Putamen (tissue), 1 donor: Measurements from ENCODE around the gene CBX2.
A peak's percentile ranks its signal among the peaks of the same experiment; 100 is the strongest.

Source experiments
- DNase-seq: peaks from one replicate; pipeline ENCODE4 v3.0.0-alpha.2; 2016; ENCODE audit warnings: low spot score

The CBX2 gene

DNA sequence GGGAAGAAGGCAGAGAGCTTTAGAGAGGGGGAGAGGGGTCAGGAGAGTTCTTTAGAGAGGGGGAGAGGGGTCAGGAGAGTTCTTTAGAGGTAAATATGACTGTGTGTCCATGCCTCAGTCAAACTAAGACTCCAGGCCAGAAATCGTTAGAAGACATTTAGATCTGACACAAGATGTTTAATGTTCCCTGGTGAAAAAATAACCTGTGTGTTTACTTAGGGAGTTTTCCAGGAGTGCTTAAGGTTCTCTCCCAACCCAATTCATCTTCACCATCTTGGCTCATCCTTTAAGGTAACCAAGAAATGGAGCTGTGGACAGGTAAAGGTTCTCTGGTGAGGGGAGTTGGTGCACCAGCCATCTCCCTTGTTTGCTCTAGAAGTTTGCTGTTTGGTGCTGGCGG, 51.5 kb downstream of the CBX2 start:
- no peak for DNase-seq

DNA sequence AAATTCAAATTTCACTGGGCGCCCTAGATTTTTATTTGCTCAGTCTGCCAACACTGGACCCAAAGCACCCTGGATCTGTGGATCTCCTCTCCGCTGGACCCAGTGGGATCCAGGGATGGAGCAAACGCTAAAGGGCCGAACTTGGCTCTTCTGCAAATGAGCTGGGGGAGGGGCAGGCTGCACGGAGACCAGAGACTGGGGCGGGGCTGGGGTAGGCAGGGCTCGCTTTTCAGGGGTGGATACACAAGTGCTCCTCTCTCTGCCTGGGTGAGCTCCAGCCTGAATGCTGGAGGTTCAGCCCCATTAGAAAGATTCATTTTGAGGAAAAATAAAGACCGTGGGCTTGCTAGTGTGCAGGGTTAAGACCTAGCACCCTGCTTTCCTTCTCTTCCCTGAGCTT, 52.4 kb downstream of the CBX2 start:
- DNase-seq = no peak

DNA sequence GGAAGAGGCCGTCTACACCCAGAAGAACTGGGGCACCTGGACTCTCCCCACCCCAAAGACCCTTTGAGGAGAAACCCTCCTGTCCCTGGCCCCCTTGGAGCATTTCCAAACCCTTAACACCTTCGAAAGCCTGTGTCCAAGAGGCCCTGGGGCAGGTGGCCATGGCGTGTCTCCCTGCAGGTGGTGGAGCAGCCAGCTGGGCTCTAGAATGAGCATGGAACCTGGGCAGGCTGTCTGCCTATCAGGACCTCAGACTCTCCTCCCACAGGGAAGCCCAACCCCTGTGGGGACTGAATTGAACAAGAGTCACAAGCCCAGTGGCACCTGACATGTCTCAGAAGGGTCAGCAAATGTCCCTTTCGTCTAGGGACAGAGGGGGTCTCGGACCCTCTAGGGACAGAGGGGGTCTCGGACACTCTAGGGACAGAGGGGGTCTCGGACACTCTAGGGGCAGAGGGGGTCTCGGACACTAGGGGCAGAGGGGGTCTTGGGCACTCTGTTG, 52.9 kb downstream of the CBX2 start:
- no peak for DNase-seq

DNA sequence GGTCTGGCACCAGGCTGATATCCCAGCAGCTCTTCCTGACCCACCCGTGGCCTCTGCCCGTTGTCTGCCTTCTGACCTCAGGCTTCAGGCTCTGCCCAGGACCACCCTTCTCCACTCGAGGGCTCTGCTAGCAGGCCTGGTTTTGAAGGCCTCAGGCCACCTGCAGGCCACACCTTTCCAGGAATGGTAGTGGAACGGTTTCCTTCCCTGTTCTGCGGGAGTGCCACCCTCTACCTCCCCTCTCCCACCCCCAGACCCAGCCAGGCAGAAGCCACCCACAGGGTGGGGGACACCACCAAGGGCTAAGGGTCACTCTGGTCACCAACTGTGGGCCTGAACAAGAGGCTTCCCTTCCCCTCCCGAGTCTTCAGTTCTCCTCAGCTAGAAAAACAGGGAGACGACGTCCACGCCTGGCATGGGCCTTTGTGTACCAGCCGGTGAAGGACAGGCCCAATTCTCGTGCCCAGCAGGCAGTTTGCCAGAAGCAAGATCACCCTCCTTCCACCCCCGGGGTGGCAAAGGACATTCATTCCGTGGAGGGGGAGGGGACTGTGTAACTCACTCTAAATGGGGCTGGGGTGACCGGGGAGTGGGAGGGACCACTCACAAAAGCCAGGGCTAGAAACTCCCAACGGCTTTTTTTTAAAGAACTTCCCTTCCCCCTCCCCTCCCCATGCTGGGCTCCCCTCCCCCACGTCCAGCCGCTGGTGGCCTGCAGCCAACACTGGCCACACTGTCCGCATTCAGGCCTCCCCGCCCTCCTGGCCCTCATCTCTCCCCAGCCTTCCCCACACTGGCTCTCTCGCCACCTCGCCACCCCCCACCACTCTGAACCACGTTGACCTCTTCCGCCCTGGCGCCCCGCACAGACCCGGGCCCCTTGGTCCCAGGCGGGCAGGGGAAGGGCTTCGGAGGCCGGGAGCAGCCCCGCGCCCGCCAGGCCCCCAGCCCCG, 53.6 kb downstream of the CBX2 start:
- peak; percentile 82 for DNase-seq

DNA sequence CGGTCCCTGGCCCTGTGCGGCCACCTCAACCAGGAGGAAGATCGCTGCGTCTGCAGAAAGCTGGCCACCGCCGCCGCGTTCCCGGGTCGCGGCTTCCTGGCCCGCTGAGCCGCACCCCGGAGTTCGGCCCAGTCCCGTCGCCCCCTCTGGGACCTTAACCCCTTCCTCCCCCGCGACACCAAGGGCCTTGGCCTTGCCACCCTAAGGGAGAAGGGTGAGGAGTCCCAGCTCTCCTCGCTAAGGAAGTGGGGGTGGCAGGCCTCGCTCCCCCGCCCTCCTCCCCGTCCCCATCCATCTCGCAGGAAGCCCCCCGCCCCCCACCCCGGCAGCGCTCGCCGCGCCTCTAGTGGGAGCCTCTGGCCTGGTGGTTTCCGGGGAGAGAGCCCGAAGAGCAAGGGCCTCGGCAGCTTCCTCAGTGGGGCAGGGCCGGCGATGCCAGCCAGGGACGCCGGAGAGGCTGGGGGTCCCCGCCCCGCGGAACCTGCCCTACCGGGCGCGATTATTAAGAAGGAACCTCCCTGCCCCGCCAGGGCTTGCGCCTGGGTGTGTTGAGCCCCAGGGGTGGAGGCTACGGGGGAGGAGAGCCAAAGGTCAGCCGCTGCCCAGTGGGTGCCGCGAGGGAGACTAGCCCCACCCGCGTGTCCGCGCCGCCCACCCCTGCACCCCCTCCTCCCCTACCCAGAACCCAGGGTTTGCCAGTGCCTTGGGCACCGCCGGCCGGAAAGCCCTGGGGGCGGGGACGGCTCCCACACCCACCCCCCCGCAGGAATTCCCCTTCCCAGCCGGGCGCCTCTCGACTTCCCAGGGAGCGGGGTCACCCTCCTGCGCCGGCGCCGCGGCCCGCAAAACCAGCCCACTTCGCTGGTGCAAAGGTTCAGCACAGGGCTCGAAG, 54.5 kb downstream of the CBX2 start:
- DNase-seq = no peak

DNA sequence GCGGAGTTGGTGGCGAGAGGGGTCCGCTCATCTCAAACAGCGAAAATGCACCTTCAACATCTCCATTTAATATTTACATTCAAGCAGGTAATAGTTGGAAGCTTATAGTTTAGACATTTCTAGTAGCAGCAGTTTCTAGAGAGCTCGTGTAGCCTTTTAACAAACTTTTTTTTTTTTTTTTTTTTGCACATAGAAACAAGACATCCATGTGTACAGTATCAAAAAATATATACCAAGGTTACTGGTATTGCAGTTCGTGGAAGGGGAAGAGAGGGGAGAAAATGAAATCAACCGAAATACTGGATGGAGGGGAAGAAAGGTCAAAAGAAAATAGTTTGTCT, 55.1 kb downstream of the CBX2 start:
- DNase-seq = no peak

DNA sequence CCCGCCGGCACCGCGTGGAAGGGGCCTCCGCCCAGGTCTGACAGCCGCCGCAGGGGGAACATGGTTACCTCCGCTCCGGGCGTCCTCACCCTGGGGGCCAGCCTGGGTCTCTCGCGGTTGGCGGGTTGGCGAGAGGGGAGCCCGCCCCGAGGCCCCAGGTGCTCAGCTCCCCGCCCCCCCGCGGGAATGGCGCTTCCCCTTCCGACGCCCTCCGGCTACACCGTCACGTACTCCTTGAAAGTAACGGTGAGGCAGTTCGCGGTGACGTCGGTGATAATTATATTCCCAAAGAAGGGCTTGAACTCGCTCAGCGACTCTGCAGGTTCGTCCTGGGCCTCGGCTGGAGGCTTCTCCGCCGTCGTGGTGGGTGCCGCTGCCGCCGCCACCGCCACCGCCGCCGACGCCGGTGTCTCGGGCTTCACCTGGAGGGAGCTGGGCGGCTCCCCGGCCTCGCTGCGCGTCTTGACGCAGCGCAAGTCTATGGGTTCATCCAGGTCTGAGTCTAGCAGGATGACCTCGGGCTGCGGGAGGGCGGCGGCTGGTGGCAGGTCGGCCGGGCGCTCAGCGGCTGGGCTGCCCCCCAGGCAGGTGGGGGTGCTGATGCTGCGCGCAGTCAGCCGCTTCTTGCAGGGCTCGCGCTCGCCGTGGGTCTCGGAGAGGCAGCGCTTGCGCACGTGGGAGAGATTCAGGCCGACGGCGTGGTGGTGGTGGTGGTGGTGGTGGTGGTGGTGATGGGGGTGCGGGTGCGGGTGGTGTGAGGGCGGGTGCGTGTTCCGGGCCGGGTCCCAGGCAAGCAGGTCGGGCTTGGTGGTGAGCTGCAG, 56.0 kb downstream of the CBX2 start:
- DNase-seq = no peak

DNA sequence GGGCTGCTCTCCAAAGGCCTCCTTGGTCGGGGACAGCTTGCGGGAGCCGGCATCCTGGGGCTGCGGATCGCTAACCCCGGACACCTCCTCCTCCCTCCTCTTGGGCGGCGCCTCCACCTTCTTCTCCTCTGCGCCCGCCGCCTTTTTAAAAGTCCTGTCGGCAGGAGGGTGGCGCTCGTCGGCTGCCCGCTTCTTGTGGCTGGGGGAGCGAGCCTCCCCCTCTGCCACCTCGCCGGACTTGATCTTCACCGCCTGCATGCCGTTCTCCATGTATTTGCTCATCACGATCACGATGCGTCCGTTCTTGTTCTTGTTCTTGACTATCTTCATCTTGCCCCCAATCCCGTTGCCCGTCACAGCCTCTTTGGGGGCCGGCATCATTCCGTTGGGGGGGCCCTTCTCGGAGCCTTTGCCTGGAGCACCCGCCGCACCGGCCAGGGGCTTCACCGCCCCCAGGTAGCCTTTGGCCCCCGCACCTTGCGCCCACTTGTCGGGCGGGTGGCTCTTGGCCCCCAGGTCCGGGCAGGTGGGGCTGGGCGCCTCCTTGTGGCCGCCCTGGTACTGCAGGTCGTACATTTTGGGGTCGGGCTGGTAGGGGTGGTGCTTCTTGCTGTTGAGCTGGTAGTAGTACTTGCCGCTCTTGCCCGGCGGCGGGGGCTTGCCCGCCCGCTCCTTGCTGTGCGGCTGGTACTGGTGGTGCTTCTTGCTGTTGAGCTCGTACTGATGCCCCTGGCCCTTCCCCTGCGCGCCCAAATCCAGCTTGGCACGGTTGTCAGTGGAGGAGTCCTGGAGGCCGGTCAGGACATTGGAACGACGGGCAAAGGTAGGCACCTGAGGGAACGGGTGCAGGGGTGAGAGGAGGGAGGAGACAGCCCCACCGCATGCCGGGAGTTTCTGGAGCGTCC, 56.9 kb downstream of the CBX2 start:
- no peak for DNase-seq

DNA sequence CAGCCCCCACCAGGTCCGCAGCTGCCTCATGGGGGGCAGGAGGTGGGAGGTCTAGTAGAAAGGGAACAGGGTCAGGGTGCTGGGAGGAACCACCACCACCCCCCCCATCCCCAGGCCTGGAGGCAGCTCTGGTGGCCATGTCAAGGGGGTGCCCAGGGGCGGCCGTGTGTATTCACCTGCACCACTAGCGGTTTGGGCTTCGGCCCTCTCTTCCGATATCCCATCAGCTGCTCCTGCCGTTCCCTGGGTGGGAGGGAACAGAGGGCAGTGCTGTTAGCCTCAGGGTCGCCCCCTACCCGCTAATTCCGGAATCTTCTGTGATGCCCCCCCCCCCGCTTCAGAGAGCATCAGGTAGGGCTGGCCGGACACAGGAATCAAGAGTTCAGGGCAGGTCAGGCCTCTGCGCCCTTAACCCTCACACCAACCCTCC, 57.5 kb downstream of the CBX2 start:
- no peak for DNase-seq

DNA sequence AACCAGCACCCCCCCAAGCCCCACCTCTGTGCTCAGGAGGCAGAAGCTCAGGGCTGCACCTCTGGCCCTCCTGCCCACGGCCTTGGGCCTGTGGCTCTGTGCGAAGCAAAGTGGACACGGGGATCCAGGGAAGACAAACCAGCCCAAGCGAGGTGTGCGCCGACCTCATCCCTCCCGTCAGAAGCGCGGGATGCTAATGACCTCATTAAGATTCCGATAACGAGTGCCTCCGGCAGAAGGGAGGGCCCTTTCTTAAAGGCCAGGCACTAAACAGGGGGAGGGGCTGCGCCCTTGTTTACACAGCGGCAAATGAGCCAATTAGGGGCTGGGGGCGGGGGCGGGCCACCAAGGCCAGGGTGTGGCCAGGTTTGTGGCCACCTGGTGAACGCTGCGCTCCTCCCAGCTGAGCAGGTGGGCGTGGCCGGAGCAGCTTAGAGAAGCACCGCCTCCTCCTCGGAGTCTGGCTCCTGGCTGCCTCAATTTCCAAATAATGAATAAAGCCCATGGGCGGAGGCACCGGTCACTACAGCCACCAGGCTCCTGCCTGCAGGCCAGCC, 58.1 kb downstream of the CBX2 start:
- DNase-seq = no peak

DNA sequence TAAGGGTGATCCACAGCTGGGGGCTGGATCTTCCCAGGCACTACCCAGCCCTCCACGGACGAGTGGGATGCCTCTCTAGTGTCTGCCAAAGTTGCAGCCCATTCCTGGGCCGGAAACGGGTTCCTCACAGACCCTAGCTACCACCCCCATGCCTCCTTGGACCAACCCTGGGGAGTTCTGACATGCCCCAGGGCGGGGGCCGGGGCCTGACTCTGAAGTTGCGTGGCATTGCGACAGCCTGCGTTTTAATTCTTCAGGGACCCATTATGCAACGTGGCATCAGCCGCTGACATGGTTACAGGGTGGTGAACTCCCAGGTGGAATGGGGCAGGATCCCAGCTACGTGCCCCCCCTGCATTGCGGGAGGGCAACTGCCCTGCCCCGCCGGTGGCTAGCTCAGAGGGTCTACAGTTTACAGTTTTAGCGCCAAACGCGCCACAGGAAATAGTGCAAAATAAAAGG, 58.6 kb downstream of the CBX2 start:
- no peak for DNase-seq

DNA sequence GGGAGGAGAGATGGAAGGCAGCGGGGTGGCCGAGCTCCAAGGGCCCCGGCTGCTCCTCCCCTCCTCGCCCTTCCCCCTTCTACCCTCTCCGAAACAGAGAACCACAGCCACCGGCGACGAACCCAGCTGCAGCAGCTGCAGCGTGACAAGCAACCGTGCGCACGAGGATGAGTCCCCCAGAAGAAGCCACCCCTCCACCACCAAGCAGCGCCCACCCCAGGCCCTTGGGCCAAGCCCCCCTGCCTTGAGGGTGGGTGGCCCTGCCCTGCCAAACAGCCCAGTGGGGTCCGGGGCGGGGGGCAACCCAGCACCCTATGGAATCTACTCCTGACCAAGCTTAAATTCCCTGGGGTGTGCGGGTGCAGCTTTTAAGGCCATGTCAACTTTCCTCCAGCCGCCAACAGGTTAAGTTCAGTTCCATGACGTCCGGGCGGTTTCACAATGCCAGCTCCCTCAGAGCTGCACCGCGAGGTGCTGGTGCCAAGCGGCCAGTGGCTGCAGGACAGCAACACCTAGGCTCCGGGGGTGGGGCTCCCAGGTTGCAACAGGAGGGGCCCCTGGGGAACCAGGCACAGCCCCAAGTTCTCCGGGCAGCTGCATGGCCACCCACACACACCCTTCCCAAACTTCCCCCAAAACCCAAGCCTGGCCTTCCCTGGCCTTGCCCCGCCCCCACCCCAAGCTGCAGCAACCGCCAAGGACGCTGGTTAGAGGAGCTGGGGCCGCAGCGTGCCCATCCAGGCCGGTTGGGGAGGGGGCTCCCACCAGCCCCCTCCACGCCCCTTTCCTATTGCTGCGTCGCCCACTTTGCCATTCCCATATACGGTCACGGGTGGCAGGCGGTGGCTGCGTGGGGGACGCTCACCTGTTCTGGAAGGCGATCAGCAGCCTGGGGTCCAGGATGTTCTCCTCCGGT, 59.3 kb downstream of the CBX2 start:
- DNase-seq = no peak
